Measurements from ENCODE around the gene ADAM33. TPM values are rescaled to one million over a fixed set of nuclear protein-coding genes. Genes with fewer than 3 reads are reported as not detected.

Gene ADAM33
- polyA plus RNA-seq, 2 of the 4 experiments (the other 2 are of a cell fraction): 0.08 to 0.14 TPM

- Histone ChIP-seq H3K4me2 (no peak overlapping the region), H3K4me1 (no peaks in the 10 kb centered on the region), H3K4me3 (no peak overlapping the region), H3K27ac (no peak overlapping the region), H3K9me3 (0 out of 3 replicates have a peak, but pooled peaks cover 2% of the 10 kb centered on the region)
- ATAC-seq: no peak
- TF ChIP-seq USF2 (IDR thresholded peaks at IDR 0.05): no peak
- TF ChIP-seq ESRRA (IDR thresholded peaks at IDR 0.05; ENCODE audit: borderline replicate concordance, low read length): no peak
- TF ChIP-seq, protein P1, sequence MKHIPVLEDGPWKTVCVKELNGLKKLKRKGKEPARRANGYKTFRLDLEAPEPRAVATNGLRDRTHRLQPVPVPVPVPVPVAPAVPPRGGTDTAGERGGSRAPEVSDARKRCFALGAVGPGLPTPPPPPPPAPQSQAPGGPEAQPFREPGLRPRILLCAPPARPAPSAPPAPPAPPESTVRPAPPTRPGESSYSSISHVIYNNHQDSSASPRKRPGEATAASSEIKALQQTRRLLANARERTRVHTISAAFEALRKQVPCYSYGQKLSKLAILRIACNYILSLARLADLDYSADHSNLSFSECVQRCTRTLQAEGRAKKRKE (CRISPR knock-in tag; IDR thresholded peaks at IDR 0.05; ENCODE audit: low read depth): no peak
- TF ChIP-seq NPAS2 (CRISPR knock-in tag; IDR thresholded peaks at IDR 0.05; ENCODE audit: borderline replicate concordance): no peak
- TF ChIP-seq MAZ (IDR thresholded peaks at IDR 0.05; ENCODE audit: borderline replicate concordance, low read depth, low read length): no peak
- TF ChIP-seq RARB (CRISPR knock-in tag; IDR thresholded peaks at IDR 0.05): no peak
- FAIRE-seq: no peak
- no peak for DNase-seq (ENCODE audit: low read depth in 1 of 2, low spot score in 1 of 2)
- WGBS (ENCODE audit: missing lambda C conversion rate): 53% methylated on average over 13 of the region's 13 CpGs
- ChIA-PET POLR2A (no interaction called here), CTCF (interaction anchor here (0.7 to 61.5 kb wide), 4 partner anchors 13 to 393 kb away, joined by 3 to 2233 read pairs (median 96); partner anchors contain the start of genes ADAM33, ADISSP, HSPA12B and SIGLEC1)
Measured at GRCh38 chr20:3693376-3693775, 11.6 kb upstream of the ADAM33 start.

DNA sequence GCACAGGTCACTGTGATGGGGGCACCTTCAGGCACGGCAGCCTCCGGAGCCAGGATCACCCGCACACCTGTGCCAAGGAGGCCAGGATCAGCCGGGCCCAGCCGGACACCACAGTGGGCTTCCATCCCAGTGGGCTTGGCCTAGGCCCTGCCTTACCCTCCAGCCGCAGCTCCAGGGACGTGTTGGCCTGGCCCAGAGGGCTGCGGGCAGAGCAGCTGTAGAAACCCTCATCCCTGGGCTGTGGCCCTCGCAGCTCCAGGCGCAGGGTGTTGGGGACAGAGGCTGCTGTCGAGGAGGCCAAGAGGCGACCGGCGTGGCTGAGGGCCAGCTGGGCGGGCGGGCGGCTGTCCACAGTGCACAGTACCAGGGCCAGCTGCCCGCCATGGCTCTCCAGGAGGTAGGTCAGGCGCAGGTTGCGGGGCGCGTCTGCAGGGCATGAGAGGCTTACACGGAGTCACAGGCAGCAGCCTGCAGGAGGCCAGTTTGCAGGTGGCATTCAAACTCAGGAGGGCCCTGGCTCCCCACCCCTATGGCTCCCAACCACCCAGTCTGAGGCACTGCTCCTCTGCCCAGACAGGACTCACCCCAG is 11.0 kb upstream of the ADAM33 start:
- WGBS (ENCODE audit: missing lambda C conversion rate): 65% methylated on average over 14 of the region's 23 CpGs
- TF ChIP-seq CBX2 (IDR thresholded peaks at IDR 0.05; ENCODE audit: borderline replicate concordance, low read depth) (no peak), REST (IDR thresholded peaks at IDR 0.05) (no peak), CTCF (IDR thresholded peaks at IDR 0.05) (no peak), EHMT2 (IDR thresholded peaks at IDR 0.05; ENCODE audit: low read depth) (no peak), CEBPB (IDR thresholded peaks at IDR 0.05) (no peak), CBX8 (IDR thresholded peaks at IDR 0.05) (no peak), ZNF302 (CRISPR knock-in tag; IDR thresholded peaks at IDR 0.05) (no peak), JUNB (IDR thresholded peaks at IDR 0.05) (no peak), FOSB (CRISPR knock-in tag; IDR thresholded peaks at IDR 0.05) (no peak), NPAS2 (CRISPR knock-in tag; IDR thresholded peaks at IDR 0.05; ENCODE audit: borderline replicate concordance) (no peak), KDM5A (IDR thresholded peaks at IDR 0.05) (no peak), ZSCAN20 (CRISPR knock-in tag; IDR thresholded peaks at IDR 0.05) (no peak)
- TF ChIP-seq, protein P2, sequence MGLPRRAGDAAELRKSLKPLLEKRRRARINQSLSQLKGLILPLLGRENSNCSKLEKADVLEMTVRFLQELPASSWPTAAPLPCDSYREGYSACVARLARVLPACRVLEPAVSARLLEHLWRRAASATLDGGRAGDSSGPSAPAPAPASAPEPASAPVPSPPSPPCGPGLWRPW (IDR thresholded peaks at IDR 0.05): no peak
- ATAC-seq: peak; percentile 2 to 10; a peak in 2 of 6 replicates
- POLR2A ChIA-PET: no interaction called here
- Histone ChIP-seq H3K4me3 (no peak overlapping the region), H3K4me2 (no peak overlapping the region), H3K27ac (no peak overlapping the region), H3K9me3 (0 out of 3 replicates have a peak, but pooled peaks cover 2% of the 10 kb centered on the region), H3K4me1 (no peaks in the 10 kb centered on the region)
- FAIRE-seq: no peak
- DNase-seq (ENCODE audit: low read depth in 1 of 2, low spot score in 1 of 2): no peak
- CTCF ChIA-PET: interaction anchor here (1.6 to 61.5 kb wide), 5 partner anchors 8 to 393 kb away, joined by 4 to 2233 read pairs (median 5); partner anchors contain the start of genes ADAM33, ADISSP, HSPA12B and SIGLEC1

All from A549 (cell line).